Common myeloid progenitor, CD34-positive (primary cell): ENCODE data around the gene ENTPD7.

Source experiments
- CTCF ChIA-PET: fragments of 350-600 bp; sonication (Branson Sonifier 250); formaldehyde crosslinking; loops from one replicate; lab custom pipeline; 2021; ENCODE audit warnings: antibody characterized with exemption; lab: Charles Lee
- POLR2A ChIA-PET: fragments of 350-600 bp; sonication (Branson Sonifier 250); formaldehyde crosslinking; loops from one replicate; lab custom pipeline; 2021; ENCODE audit warnings: antibody characterized with exemption; lab: Charles Lee
- DNase-seq, 3 donors: peaks; one replicate each; pipeline versions ENCODE4 v3.0.0 to v3.0.0-alpha.2; 2013
- H3K27ac ChIP-seq, 2 experiments: 1 replicate in 1 of 2; 2 replicates in 1 of 2; pipeline ENCODE4 v1.7.0; 2013; ENCODE audit warnings: inconsistent platforms in 2 of 2, low read length in 2 of 2, mild to moderate bottlenecking in 2 of 2, low read depth in 1 of 2, moderate library complexity in 1 of 2; ENCODE audit not compliant: severe bottlenecking in 2 of 2, insufficient read depth in 1 of 2, poor library complexity in 1 of 2
- H3K27me3 ChIP-seq, 5 experiments: replicated peaks in 2 of 5; 1 replicate in 3 of 5; 2 replicates in 2 of 5; pipeline versions ENCODE4 v1.6.1 to v1.7.0; 2013; ENCODE audit warnings: low read length in 4 of 5, mild to moderate bottlenecking in 2 of 5, moderate library complexity in 2 of 5, inconsistent platforms in 1 of 5; ENCODE audit not compliant: insufficient read depth in 5 of 5, control insufficient read depth in 4 of 5
- H3K36me3 ChIP-seq, 4 experiments: 1 replicate in 2 of 4; 2 replicates in 2 of 4; pipeline versions ENCODE4 v1.6.1 to v1.7.0; 2013; ENCODE audit warnings: low read length in 3 of 4, control low read depth in 1 of 4, mild to moderate bottlenecking in 1 of 4; ENCODE audit not compliant: control insufficient read depth in 4 of 4, insufficient read depth in 4 of 4
- H3K4me1 ChIP-seq, 4 experiments: 1 replicate in 3 of 4; 2 replicates in 1 of 4; pipeline versions ENCODE4 v1.6.1 to v1.7.1; 2013; ENCODE audit warnings: low read length in 3 of 4, mild to moderate bottlenecking in 3 of 4, control low read depth in 1 of 4, inconsistent platforms in 1 of 4, moderate library complexity in 1 of 4; ENCODE audit not compliant: control insufficient read depth in 4 of 4, insufficient read depth in 4 of 4; ENCODE audit errors: control extremely low read depth in 1 of 4
- H3K4me3 ChIP-seq, 7 experiments: 1 replicate in 4 of 7; 2 replicates in 3 of 7; pipeline versions ENCODE4 v1.5.1 to v1.7.0; 2013; ENCODE audit warnings: mild to moderate bottlenecking in 7 of 7, low read length in 6 of 7, moderate library complexity in 6 of 7, inconsistent platforms in 2 of 7, low read depth in 2 of 7, control low read depth in 1 of 7; ENCODE audit not compliant: insufficient read depth in 4 of 7, control insufficient read depth in 1 of 7; ENCODE audit errors: extremely low read depth in 1 of 7
- H3K9me3 ChIP-seq, 5 experiments: 1 replicate in 4 of 5; 2 replicates in 1 of 5; pipeline versions ENCODE4 v1.6.1 to v1.7.1; 2013; ENCODE audit warnings: low read length in 4 of 5, mild to moderate bottlenecking in 2 of 5, inconsistent platforms in 1 of 5, low read depth in 1 of 5, moderate library complexity in 1 of 5; ENCODE audit not compliant: control insufficient read depth in 4 of 5, insufficient read depth in 2 of 5; ENCODE audit errors: control extremely low read depth in 1 of 5
- WGBS: methylation state at CpG from one replicate; pipeline ENCODE4 v1.1.5; 2013; ENCODE audit not compliant: insufficient coverage; 5-methylcytosine and 5-hydroxymethylcytosine counted together

ENTPD7 gene

GRCh38 chr10:99633832-99634231 lies 25.5 kb upstream of the ENTPD7 start:
- DNase-seq = no peak
- POLR2A ChIA-PET = no interaction called here
- Histone ChIP-seq H3K27me3 (no peaks in the 10 kb centered on the region), H3K9me3 (no peaks in the 10 kb centered on the region), H3K4me3 (no peak overlapping the region), H3K27ac (no peak overlapping the region), H3K4me1 (peaks cover 0 to 6% (median 3%) of the 10 kb centered on the region in 4 experiments), H3K36me3 (no peaks in the 10 kb centered on the region)
- CTCF ChIA-PET = interaction anchor here (1.3 to 5.7 kb wide), 7 partner anchors 13 to 198 kb away, joined by 3 to 96 read pairs (median 3); partner anchors contain the start of genes COX15 and CUTC

GRCh38 chr10:99647601-99648151 lies 11.6 kb upstream of the ENTPD7 start:
- no peak overlapping the region for H3K27ac ChIP-seq
- no peak for DNase-seq
- no peaks in the 10 kb centered on the region for H3K4me1 ChIP-seq
- H3K4me3 ChIP-seq = no peak overlapping the region
- CTCF ChIA-PET = interaction anchor here (1.2 kb wide), 2 partner anchors 10 to 33 kb away, joined by 4 to 6 read pairs; no protein-coding TSS in a partner anchor
- H3K36me3 ChIP-seq = no peaks in the 10 kb centered on the region
- peaks cover 0 to 3% (median 0%) of the 10 kb centered on the region in 5 experiments for H3K9me3 ChIP-seq
- WGBS = no CpG with 5 or more reads among the region's 2 CpGs
- POLR2A ChIA-PET = no interaction called here
- no peaks in the 10 kb centered on the region for H3K27me3 ChIP-seq

GRCh38 chr10:99648717-99649116 lies 10.6 kb upstream of the ENTPD7 start:
- POLR2A ChIA-PET = no interaction called here
- no CpG with 5 or more reads among the region's 1 CpG for WGBS
- peaks cover 0 to 3% (median 0%) of the 10 kb centered on the region in 5 experiments for H3K9me3 ChIP-seq

DNA sequence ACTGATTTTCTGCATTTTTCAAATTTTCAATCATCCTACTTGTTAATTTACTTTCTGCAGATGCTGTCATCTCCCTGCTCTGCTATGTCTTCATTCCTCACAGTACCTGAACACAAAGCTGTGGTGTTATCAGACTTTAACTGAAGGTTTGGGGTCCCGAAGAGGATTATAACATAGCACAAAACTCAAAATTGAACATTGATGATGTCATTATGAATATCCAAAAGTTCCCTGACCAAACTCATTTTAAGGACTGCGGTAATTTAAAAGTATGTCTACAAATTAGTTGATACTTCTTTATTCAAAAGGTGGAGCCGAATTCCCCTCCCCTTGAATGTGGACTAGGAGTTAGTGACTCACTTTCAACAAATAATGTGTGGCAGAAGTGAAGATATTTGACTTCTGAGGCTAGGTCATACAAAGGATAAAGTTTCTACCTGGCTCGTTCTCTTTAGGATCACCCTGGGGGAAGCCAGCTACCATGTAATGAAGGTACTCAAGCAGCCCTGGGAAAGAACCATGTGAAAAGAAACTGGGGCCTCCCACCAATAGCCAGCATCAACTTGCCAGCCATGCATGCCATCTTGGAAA lies 6.4 kb upstream of the ENTPD7 start:
- WGBS = 100% methylated on average over 2 of the region's 4 CpGs
- Histone ChIP-seq H3K4me3 (no peak overlapping the region), H3K27ac (no peak overlapping the region), H3K9me3 (no peaks in the 10 kb centered on the region), H3K4me1 (peaks cover 0 to 16% (median 3%) of the 10 kb centered on the region in 4 experiments), H3K36me3 (no peaks in the 10 kb centered on the region), H3K27me3 (no peaks in the 10 kb centered on the region)
- DNase-seq = no peak
- POLR2A ChIA-PET = interaction anchor here (0.6 kb wide), 1 partner anchor 16 kb away, joined by 3 read pairs; no protein-coding TSS in a partner anchor
- CTCF ChIA-PET = interaction anchor here (1.3 kb wide), 3 partner anchors 11 to 58 kb away, joined by 3 read pairs; no protein-coding TSS in a partner anchor

More at GRCh38 chr10:99648717-99649116, 10.6 kb upstream of the ENTPD7 start:
- H3K4me3 ChIP-seq = no peak overlapping the region
- H3K27me3 ChIP-seq = no peaks in the 10 kb centered on the region
- H3K4me1 ChIP-seq = no peaks in the 10 kb centered on the region
- CTCF ChIA-PET = interaction anchor here (1.2 kb wide), 1 partner anchor 9 kb away, joined by 4 read pairs; no protein-coding TSS in a partner anchor
- peak in 1 of 3 donors; percentile 37 for DNase-seq
- H3K36me3 ChIP-seq = no peaks in the 10 kb centered on the region
- H3K27ac ChIP-seq = no peak overlapping the region

DNA sequence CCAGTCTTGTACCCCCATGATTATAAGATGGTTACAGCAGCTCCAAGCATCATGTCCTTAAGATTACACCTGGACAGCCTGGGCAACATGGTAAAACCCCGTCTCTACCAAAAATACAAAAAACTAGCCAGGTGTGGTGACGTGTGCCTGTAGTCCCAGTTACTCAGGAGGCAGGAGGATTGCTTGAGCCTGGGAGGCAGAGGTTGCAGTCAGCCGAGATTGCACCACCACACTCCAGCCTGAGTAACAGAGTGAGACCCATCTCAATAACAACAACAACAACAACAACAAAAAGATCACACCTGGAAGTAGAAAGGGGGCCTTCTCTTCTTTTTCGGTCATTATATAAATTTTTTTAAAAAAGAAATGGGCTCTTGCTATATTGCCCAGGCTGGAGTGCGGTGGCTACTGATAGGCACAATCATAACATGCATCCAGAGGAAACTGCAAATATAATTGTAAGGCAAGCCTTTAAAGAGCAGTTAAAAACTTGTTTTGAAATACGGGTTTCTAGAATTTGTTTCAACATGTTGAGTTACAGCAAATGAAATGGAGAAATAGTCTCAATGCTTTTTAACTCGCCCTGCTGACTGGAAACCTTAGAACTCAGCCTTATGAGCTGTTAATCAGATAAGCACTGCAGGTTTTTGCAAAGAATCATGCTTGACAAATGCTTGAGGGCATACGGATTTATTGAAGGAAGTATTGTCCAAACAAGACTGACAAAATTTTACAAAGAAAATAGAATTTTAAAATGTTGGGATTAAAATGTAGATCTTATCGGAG lies 4.7 kb upstream of the ENTPD7 start:
- H3K9me3 ChIP-seq = no peaks in the 10 kb centered on the region
- peaks cover 3 to 27% (median 10%) of the 10 kb centered on the region in 4 experiments for H3K4me1 ChIP-seq
- no peak overlapping the region for H3K27ac ChIP-seq
- DNase-seq = no peak
- H3K27me3 ChIP-seq = no peaks in the 10 kb centered on the region
- ChIA-PET CTCF (interaction anchor here (0.9 to 1.9 kb wide), 4 partner anchors 15 to 28 kb away, joined by 3 to 6 read pairs (median 4); no protein-coding TSS in a partner anchor), POLR2A (no interaction called here)
- no peaks in the 10 kb centered on the region for H3K36me3 ChIP-seq
- WGBS = 90% methylated on average over 7 of the region's 9 CpGs
- no peak overlapping the region for H3K4me3 ChIP-seq

DNA sequence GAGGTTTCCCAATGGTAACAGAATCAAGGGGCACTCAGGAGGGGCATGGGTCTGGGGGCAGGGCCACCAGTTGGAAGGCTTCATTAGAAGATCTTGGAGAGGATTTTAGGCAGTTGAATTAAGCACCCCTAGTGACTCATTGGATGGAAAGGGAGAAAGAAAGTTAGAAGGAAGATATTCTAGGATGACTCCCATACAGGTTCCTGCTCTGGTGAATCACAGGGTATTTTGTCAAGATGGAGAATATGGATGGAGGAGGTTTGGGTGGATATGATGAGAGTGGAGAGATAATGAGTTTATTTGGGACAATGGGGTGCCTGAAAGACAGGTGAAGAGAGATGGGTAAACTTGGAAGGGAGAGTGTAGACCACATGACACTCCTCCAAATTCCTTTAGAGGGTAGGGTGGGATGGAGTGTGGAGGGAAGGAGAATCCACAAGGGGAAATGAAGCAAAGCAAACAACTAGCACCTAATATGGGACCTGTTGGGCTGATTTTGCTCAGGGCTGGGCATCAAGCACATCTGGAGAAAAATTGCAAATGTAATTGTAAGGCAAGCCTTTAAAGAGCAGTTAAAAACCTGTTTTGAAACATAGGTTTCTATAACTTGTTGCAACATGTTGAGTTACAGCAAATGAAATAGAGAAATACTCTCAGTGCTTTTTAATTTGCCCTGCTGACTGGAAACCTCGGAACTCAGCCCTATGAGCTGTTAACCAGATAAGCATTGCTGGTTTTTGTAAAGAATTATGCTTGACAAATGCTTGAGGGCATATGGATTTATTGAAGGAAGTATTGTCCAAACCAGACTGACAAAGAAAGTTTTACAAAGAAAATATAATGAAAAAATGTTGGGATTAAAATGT lies 2.9 kb upstream of the ENTPD7 start:
- Histone ChIP-seq H3K36me3 (no peaks in the 10 kb centered on the region), H3K4me1 (peaks cover 8 to 35% (median 20%) of the 10 kb centered on the region in 4 experiments), H3K9me3 (no peaks in the 10 kb centered on the region), H3K4me3 (no peak overlapping the region), H3K27me3 (no peaks in the 10 kb centered on the region), H3K27ac (no peak overlapping the region)
- CTCF ChIA-PET = interaction anchor here (1.5 kb wide), 1 partner anchor 8 kb away, joined by 4 read pairs; no protein-coding TSS in a partner anchor
- POLR2A ChIA-PET = no interaction called here
- DNase-seq = peak in 1 of 3 donors; percentile 13
- no CpG with 5 or more reads among the region's 1 CpG for WGBS
